RWPE2 (cell line): ENCODE results near the gene PPFIA2.

Experiments used
- ATAC-seq: fragments of 200-7000 bp; cut with Tn5 transposase; 3 replicates; pipeline ENCODE4 v1.9.1; 2021; ENCODE audit warnings: low read depth
- DNase-seq: peaks from one replicate; pipeline ENCODE4 v3.0.0-alpha.2; 2020; ENCODE audit warnings: low spot score
- H3K27ac ChIP-seq: fragments of 450-650 bp; 2 replicates; pipeline ENCODE4 v1.5.1; 2017; ENCODE audit warnings: mild to moderate bottlenecking; ENCODE audit not compliant: poor library complexity, severe bottlenecking
- H3K27me3 ChIP-seq: fragments of 250-450 bp; sonication (Bioruptor Pico); 2 replicates; pipeline ENCODE4 v1.5.1; 2021; ENCODE audit warnings: mild to moderate bottlenecking, moderate library complexity; ENCODE audit not compliant: insufficient read depth, poor library complexity, severe bottlenecking
- H3K36me3 ChIP-seq: fragments of 250-450 bp; sonication (Bioruptor Pico); 2 replicates; pipeline ENCODE4 v1.5.1; 2020; ENCODE audit warnings: low read depth, mild to moderate bottlenecking, moderate library complexity
- H3K4me1 ChIP-seq: fragments of 250-450 bp; sonication (Bioruptor Pico); 2 replicates; pipeline ENCODE4 v1.5.1; 2021; ENCODE audit warnings: mild to moderate bottlenecking, moderate library complexity; ENCODE audit not compliant: insufficient read depth, poor library complexity, severe bottlenecking
- H3K4me3 ChIP-seq: fragments of 250-450 bp; sonication (Bioruptor Pico); 2 replicates; pipeline ENCODE4 v1.5.1; 2021; ENCODE audit warnings: mild to moderate bottlenecking, moderate library complexity; ENCODE audit not compliant: severe bottlenecking
- H3K9me3 ChIP-seq: fragments of 250-450 bp; sonication (Bioruptor Pico); 2 replicates; pipeline ENCODE4 v1.5.1; 2021; ENCODE audit warnings: mild to moderate bottlenecking, moderate library complexity; ENCODE audit not compliant: severe bottlenecking
- TF ChIP-seq, protein P1 (sequence below): fragments of 450-650 bp; IDR thresholded peaks from one replicate; pipeline ENCODE4 v1.5.1; 2017; ENCODE audit warnings: mild to moderate bottlenecking, moderate library complexity; ENCODE audit not compliant: poor library complexity, severe bottlenecking

The PPFIA2 gene

DNA sequence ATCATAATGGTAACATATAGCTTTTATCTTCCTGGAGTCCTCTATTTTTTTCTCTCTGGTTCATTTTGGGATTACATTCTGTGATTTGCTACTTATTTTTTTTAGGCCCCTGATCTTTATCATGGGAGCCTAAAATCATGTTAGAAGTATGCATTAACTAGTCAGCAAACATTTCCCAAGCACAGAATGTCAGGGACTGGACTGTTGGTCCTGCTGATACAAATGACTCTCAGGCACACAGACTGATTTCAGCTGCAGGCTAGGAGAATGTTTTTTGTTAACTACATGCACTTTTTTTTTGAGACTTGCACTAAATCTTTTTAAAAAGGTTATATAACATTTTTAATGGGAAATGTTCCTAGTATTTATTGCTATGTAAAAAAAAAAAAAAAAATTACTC is 550.1 kb downstream of the PPFIA2 start:
- no peak overlapping the region for H3K4me3 ChIP-seq
- H3K4me1 ChIP-seq, result no peaks in the 10 kb centered on the region
- no peaks in the 10 kb centered on the region for H3K9me3 ChIP-seq
- peaks cover 3% of the 10 kb centered on the region for H3K27me3 ChIP-seq
- no peak for DNase-seq
- TF ChIP-seq, protein P1, sequence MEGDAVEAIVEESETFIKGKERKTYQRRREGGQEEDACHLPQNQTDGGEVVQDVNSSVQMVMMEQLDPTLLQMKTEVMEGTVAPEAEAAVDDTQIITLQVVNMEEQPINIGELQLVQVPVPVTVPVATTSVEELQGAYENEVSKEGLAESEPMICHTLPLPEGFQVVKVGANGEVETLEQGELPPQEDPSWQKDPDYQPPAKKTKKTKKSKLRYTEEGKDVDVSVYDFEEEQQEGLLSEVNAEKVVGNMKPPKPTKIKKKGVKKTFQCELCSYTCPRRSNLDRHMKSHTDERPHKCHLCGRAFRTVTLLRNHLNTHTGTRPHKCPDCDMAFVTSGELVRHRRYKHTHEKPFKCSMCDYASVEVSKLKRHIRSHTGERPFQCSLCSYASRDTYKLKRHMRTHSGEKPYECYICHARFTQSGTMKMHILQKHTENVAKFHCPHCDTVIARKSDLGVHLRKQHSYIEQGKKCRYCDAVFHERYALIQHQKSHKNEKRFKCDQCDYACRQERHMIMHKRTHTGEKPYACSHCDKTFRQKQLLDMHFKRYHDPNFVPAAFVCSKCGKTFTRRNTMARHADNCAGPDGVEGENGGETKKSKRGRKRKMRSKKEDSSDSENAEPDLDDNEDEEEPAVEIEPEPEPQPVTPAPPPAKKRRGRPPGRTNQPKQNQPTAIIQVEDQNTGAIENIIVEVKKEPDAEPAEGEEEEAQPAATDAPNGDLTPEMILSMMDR, result no peak
- H3K27ac ChIP-seq, result no peak overlapping the region
- no peaks in the 10 kb centered on the region for H3K36me3 ChIP-seq
- ATAC-seq, result no peak

DNA sequence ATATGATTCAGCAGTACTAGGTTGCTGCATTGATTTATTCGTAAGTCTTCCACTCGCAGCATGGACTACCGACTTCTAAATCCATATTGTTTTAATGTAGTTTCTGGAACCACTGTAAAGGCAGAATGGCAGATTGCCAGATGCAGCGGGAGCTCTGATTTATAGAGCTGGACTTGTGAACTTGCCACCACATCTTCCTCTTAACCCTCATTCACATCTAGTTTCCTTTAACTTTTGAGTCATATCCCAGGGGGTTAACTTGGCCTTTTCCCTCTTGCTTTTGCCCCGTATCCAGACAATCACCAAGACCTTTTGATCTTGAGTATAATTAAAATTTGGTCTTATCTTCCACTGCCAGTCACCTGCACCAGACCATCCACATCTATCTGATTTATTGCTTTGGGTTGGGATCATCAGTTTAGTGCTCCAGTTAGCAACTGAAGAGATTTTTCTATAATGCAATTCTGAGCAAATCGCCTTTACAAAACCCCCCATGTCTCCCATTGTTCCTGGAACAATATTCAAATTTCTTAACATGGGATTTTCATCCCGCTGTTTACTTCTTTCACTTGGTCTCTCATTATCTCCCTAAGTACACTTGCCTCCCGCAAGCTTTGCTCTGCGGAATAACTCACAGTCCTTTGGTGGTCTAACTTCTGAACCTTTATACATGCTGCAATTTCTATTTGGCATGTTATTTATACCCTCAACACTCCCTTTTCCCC is 550.8 kb downstream of the PPFIA2 start:
- TF ChIP-seq, protein P1, result no peak
- H3K36me3 ChIP-seq, result no peaks in the 10 kb centered on the region
- DNase-seq (no peak), ATAC-seq (no peak)
- peaks cover 3% of the 10 kb centered on the region for H3K27me3 ChIP-seq
- H3K9me3 ChIP-seq, result no peaks in the 10 kb centered on the region
- H3K4me1 ChIP-seq, result no peaks in the 10 kb centered on the region
- no peak overlapping the region for H3K4me3 ChIP-seq
- H3K27ac ChIP-seq, result no peak overlapping the region
